ENCODE measurements around the gene CNTNAP2.

The CNTNAP2 gene

GRCh38 chr7:147756300-147756699 lies 1639.7 kb downstream of the CNTNAP2 start:
- POLR2A ChIA-PET: no interaction called here
- CTCF ChIA-PET: interaction anchor here (0.6 to 0.7 kb wide), 2 partner anchors 62 to 143 kb away, joined by 5 read pairs; no protein-coding TSS in a partner anchor
- DNase-seq (ENCODE audit: extremely low spot score): no peak
- TF ChIP-seq SUZ12 (IDR thresholded peaks at IDR 0.05): no peak
- TF ChIP-seq L3MBTL2 (conservative IDR thresholded peaks at IDR 0.05): no peak
- TF ChIP-seq ELF4 (IDR thresholded peaks at IDR 0.05): no peak
- TF ChIP-seq ZNF384 (IDR thresholded peaks at IDR 0.05): no peak
- TF ChIP-seq SP1 (IDR thresholded peaks at IDR 0.05): no peak
- TF ChIP-seq HDGF (IDR thresholded peaks at IDR 0.05; ENCODE audit: borderline replicate concordance): no peak
- no peak for TF ChIP-seq CTBP1 (IDR thresholded peaks at IDR 0.05; ENCODE audit: borderline replicate concordance)
- no peak for TF ChIP-seq ARNT (IDR thresholded peaks at IDR 0.05)
- TF ChIP-seq PKNOX1 (IDR thresholded peaks at IDR 0.05): no peak
- TF ChIP-seq BHLHE40 (IDR thresholded peaks at IDR 0.05; ENCODE audit: borderline replicate concordance): no peak
- TF ChIP-seq TARDBP (IDR thresholded peaks at IDR 0.05): no peak
- no peak for TF ChIP-seq FOXM1 (IDR thresholded peaks at IDR 0.05; ENCODE audit: borderline replicate concordance)
- no peak for TF ChIP-seq NFRKB (IDR thresholded peaks at IDR 0.05)
- no peak for TF ChIP-seq FOXA1 (IDR thresholded peaks at IDR 0.05)

- CTCF ChIA-PET: no interaction called here
- no peak for TF ChIP-seq ELF4 (IDR thresholded peaks at IDR 0.05)
- TF ChIP-seq ZNF384 (IDR thresholded peaks at IDR 0.05): no peak
- no peak for TF ChIP-seq HDGF (IDR thresholded peaks at IDR 0.05; ENCODE audit: borderline replicate concordance)
- TF ChIP-seq FOXM1 (IDR thresholded peaks at IDR 0.05; ENCODE audit: borderline replicate concordance): no peak
- TF ChIP-seq L3MBTL2 (conservative IDR thresholded peaks at IDR 0.05): no peak
- TF ChIP-seq FOXK2 (IDR thresholded peaks at IDR 0.05): no peak
- TF ChIP-seq CTBP1 (IDR thresholded peaks at IDR 0.05; ENCODE audit: borderline replicate concordance): no peak
- no peak for TF ChIP-seq FOXA1 (IDR thresholded peaks at IDR 0.05)
- TF ChIP-seq SUZ12 (IDR thresholded peaks at IDR 0.05): no peak
- TF ChIP-seq LEF1 (IDR thresholded peaks at IDR 0.05; ENCODE audit: borderline replicate concordance): no peak
- TF ChIP-seq NFRKB (IDR thresholded peaks at IDR 0.05): no peak
- TF ChIP-seq SP1 (IDR thresholded peaks at IDR 0.05): no peak
- no peak for TF ChIP-seq TARDBP (IDR thresholded peaks at IDR 0.05)
- no peak for TF ChIP-seq BHLHE40 (IDR thresholded peaks at IDR 0.05; ENCODE audit: borderline replicate concordance)
- TF ChIP-seq ARNT (IDR thresholded peaks at IDR 0.05): no peak
- TF ChIP-seq PKNOX1 (IDR thresholded peaks at IDR 0.05): no peak
- POLR2A ChIA-PET: no interaction called here
- no peak for DNase-seq (ENCODE audit: extremely low spot score)
These were observed 1642.8 kb downstream of the CNTNAP2 start for GRCh38 chr7:147759327-147759943.

GRCh38 chr7:147765301-147765700 lies 1648.7 kb downstream of the CNTNAP2 start:
- CTCF ChIA-PET: no interaction called here
- TF ChIP-seq LEF1 (IDR thresholded peaks at IDR 0.05; ENCODE audit: borderline replicate concordance) (no peak), TARDBP (IDR thresholded peaks at IDR 0.05) (no peak), ARNT (IDR thresholded peaks at IDR 0.05) (no peak), PKNOX1 (IDR thresholded peaks at IDR 0.05) (no peak), ZNF384 (IDR thresholded peaks at IDR 0.05) (no peak), SP1 (IDR thresholded peaks at IDR 0.05) (no peak), FOXA1 (IDR thresholded peaks at IDR 0.05) (no peak)
- DNase-seq (ENCODE audit: extremely low spot score): no peak
- POLR2A ChIA-PET: no interaction called here

- CTCF ChIA-PET: no interaction called here
These were observed 1654.7 kb downstream of the CNTNAP2 start for GRCh38 chr7:147771344-147771743.

GRCh38 chr7:147774461-147774860 lies 1657.9 kb downstream of the CNTNAP2 start:
- TF ChIP-seq LEF1 (IDR thresholded peaks at IDR 0.05; ENCODE audit: borderline replicate concordance): no peak
- TF ChIP-seq HDGF (IDR thresholded peaks at IDR 0.05; ENCODE audit: borderline replicate concordance): no peak
- TF ChIP-seq BHLHE40 (IDR thresholded peaks at IDR 0.05; ENCODE audit: borderline replicate concordance): no peak
- no peak for TF ChIP-seq SUZ12 (IDR thresholded peaks at IDR 0.05)
- no peak for TF ChIP-seq FOXM1 (IDR thresholded peaks at IDR 0.05; ENCODE audit: borderline replicate concordance)
- no peak for TF ChIP-seq NFRKB (IDR thresholded peaks at IDR 0.05)
- TF ChIP-seq ARNT (IDR thresholded peaks at IDR 0.05): no peak
- no peak for TF ChIP-seq FOXA1 (IDR thresholded peaks at IDR 0.05)
- no peak for TF ChIP-seq ELF4 (IDR thresholded peaks at IDR 0.05)
- TF ChIP-seq PKNOX1 (IDR thresholded peaks at IDR 0.05): no peak
- no peak for TF ChIP-seq FOXK2 (IDR thresholded peaks at IDR 0.05)
- no peak for TF ChIP-seq L3MBTL2 (conservative IDR thresholded peaks at IDR 0.05)
- CTCF ChIA-PET: interaction anchor here (0.7 kb wide), 1 partner anchor 11 kb away, joined by 3 read pairs; no protein-coding TSS in a partner anchor
- POLR2A ChIA-PET: no interaction called here
- no peak for DNase-seq (ENCODE audit: extremely low spot score)

More at GRCh38 chr7:147771344-147771743, 1654.7 kb downstream of the CNTNAP2 start:
- TF ChIP-seq CTBP1 (IDR thresholded peaks at IDR 0.05; ENCODE audit: borderline replicate concordance) (no peak), ARNT (IDR thresholded peaks at IDR 0.05) (no peak), SUZ12 (IDR thresholded peaks at IDR 0.05) (no peak), HDGF (IDR thresholded peaks at IDR 0.05; ENCODE audit: borderline replicate concordance) (no peak)
- POLR2A ChIA-PET: no interaction called here
- no peak for DNase-seq (ENCODE audit: extremely low spot score)
